ENCODE results near the gene SUSD2.
"Not testable (repeated sequence)": the region's sequence is repeated elsewhere in the genome, so short reads cannot be mapped to it uniquely, and the experiment has no call there.

SUSD2 gene

DNA sequence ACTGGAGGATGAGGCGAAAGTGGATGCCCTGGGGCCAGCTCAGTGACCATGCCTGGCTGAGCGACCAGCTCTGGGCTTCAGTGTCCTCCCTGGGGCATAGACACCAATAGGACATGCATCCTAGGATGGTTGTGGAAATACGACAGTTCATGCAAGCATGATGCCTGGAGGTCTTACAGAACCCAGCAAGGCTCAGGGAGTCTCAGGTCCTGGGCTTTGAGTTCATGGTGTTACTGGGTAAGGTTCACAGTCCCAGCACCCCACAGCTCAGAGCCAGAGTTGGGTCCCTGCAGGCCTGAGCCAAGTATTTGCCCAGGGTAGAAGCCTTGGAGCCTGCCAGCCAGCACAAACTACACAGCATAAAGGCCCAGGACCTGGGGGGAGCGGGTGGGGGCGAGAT lies 4.2 kb upstream of the SUSD2 start:
- no peak for DNase-seq (ENCODE audit: low spot score)

- no peak for DNase-seq (ENCODE audit: low spot score)
These were observed 3.8 kb upstream of the SUSD2 start for GRCh38 chr22:24177456-24177855.

DNA sequence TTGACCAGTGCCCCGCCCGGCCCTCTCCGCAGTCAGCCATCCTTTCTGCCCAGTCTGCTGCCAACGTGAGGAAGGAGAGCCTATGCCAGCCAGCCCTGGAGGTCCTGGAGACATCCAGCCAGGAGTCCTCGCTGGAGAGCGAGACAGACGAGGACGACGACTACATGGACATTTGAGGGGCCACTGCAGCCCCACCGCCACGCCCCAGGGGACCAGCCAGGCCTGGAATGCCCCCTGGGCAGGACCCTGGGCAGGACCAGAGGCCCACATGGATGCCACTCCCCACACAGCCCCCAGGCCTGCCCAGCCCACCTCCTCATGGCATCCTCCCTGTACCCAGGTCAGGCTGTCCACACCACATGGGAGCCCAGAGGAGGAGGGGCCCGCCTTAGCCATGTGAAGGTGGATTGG lies 3.3 kb upstream of the SUSD2 start:
- no peak for DNase-seq (ENCODE audit: low spot score)

GRCh38 chr22:24178502-24179440 lies 2.5 kb upstream of the SUSD2 start:
- DNase-seq (ENCODE audit: low spot score), result no peak

DNA sequence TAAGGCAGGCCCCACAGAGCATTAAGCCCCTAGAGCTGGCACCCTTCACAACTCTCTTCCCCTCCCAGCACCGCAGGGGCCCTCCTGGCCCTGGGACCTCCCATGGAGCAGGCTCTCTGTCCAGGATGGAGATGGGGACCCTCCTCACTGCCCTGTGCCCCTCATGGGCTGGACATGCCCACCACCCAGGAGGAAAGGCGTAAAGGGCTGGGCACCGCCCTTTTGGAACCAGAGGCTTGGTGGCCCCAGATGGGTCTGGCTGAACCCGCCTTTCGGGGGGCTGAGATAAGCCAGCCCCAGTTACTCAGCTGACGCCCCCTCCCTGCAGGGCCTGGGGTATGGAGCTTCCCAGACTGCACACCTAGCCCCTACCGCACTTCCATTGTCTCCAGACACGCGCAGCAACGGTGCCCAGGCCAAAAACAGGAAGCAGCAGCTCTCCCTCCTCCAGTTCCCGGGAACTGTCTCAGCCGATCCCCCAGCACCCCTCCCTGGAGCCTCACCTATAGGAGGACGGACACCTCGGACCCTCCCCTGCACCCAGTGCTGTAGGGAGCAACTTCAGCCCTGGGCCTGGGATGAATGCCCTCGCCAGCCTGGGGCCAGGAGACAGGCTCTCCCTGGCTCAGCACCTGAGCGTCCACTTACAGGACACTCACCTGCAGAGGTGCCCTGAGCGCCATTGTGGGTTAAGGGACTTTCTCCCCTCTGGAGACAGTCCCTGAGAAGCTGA lies 1.6 kb upstream of the SUSD2 start:
- no peak for DNase-seq (ENCODE audit: low spot score)

DNA sequence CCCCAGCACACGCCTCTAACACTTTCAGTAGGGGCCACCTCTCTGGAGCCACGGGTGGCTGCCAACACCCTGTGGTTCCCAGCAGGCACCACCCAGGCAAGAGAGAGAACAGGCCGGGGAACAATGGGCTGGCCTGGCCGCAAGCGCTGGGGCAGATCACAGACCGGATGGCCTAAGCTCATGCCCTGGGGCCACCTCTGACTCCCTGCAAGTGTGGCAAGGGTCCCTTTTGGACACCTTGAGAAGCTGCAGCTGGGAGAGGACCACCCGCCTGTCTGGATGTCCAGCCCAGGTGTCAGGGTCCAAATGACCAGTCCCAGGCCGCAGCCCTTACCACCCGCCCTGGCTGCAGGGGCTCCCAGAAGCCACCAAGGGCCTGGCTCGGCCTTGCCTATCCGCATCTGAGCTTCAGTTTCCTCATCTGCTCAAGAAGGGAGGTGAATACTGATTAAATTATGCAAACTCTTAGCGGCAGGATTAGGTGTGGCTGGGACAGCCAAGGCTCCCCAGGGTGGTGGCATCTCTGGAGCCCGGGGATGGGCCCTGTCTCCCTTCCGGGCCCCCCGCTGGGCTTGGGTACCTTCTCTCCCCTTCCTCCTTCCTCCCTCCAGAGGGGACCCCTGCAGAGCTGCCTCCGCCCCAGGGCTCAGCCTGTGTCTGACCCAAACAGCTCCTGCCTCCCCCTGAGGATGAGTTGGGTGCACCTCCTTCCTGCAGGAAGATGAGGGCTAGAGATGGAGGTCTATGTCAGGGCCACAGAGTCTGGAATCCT lies 785 bp upstream of the SUSD2 start:
- no peak for DNase-seq (ENCODE audit: low spot score)

DNA sequence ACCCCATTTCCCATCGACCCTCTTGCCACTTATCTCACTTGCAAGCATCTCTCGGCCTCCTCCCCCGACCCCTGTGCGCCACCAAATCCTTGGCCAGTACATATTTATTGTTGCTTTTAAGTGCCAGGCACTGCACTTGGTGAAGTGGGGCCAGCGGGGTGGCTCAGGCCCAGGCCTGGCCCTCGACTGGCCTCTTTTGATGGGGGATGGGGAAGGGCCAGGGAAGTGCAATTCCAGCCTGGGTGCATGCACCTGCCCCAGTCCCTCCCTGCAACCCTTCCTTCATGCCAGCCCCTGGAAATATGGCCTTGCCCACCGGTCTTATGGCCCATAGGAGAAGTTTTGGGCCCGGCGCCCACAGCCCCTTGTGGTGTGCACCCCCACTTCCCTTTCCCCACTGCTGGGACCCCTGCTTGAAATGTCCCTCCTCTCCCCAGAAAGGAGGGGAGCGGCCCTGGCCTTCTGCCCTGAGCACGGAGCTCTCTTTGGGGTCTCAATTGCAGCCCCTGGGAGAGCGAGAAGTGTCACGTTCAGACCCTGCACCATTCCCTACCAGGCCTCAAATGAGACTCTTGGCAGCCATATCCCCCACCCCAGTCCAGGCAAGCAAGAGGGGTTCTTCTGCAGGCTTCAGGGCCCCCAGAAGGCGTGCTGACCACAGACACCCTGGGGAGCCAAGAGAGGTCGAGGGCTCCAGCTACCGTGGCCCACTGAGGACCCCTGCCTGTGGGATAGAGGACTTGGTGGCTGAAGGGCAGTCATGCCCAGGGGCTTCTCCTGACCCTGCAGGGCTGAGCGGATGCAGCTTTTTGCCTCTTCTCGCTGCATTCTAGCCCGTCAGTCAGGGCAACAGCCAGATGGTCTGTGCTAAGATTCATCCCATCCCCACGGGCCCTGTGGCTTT lies 961 bp downstream of the SUSD2 start:
- no peak for DNase-seq (ENCODE audit: low spot score)

GRCh38 chr22:24182900-24183246 lies 1.6 kb downstream of the SUSD2 start:
- not testable (repeated sequence) for DNase-seq (ENCODE audit: low spot score)

DNA sequence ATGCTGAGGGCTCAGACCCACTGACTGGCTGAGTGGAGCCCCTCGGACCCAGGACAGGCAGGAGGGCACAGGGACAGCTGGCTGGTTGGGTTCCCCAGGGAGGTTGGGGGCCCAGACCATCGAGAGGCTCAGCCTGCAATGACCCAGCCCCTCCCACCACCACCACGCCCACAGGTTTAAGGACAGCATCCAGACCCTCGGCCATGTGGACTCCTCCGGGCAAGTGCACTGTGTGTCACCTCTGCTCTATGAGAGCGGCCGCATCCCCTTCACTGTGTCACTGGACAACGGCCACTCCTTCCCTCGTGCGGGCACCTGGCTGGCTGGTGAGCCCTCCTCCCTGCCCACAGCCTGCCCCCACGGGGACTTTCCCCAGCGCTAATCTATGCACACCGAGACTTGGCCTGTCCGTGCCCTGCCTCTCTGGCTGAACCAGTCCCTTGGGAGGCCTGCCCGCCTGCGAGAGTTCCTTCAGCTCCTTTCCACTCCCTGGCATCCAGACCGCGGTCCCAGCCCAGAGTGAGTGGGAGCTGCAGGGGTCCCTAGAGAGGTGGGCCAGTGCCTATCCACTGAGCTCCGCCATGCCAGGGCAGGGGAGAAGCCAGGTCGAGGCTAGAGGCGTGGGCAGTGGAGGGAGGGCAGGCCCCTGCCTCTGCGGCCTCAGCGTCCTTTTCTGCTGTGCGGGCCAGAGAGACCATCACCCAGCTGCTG lies 2.2 kb downstream of the SUSD2 start:
- no peak for DNase-seq (ENCODE audit: low spot score)

- DNase-seq (ENCODE audit: low spot score), result no peak
These were observed 2.9 kb downstream of the SUSD2 start for GRCh38 chr22:24184057-24184798.

DNA sequence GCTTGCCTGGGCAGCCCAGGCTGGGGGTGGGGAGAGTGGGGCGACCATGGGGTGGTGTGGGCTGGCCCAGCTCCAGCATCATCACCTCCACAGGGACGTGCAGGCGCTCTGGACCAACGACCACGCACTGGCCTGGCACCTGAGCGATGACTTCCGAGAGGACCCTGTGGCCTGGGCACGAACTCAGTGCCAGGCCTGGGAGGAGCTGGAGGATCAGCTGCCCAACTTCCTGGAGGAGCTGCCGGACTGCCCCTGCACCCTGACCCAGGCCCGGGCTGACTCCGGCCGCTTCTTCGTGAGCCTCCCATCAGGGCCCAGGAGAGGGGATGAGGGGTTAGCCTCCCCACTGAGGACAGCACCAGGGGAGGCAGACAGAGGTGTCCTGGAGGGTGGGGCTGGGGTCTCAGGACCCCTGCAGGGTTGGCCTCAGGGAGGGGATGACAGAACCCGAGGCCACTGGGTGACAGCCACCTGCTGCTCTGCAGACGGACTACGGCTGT lies 3.8 kb downstream of the SUSD2 start:
- no peak for DNase-seq (ENCODE audit: low spot score)

GRCh38 chr22:24185501-24186351 lies 4.4 kb downstream of the SUSD2 start:
- no peak for DNase-seq (ENCODE audit: low spot score)

DNA sequence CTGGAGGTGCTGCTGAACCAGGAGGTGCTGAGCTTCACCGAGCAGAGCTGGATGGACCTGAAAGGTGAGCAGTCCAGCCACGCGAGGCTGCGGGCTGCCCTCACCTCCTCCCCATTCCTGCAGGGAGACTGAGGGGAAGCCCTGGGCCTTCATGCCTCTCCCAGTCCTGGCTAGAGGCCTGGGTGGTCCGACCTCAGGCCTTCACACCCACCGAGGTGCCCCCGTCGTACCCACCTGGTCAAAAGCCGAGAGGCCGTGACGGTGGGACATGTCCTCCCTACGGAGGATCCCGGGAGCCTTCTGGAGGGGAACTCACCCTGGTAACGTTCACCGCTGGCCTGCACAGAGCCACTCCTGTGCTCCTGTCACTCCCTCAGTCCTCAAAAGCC lies 5.1 kb downstream of the SUSD2 start:
- DNase-seq (ENCODE audit: low spot score), result no peak

GRCh38 chr22:24186892-24187670 lies 5.8 kb downstream of the SUSD2 start:
- DNase-seq (ENCODE audit: low spot score), result no peak

DNA sequence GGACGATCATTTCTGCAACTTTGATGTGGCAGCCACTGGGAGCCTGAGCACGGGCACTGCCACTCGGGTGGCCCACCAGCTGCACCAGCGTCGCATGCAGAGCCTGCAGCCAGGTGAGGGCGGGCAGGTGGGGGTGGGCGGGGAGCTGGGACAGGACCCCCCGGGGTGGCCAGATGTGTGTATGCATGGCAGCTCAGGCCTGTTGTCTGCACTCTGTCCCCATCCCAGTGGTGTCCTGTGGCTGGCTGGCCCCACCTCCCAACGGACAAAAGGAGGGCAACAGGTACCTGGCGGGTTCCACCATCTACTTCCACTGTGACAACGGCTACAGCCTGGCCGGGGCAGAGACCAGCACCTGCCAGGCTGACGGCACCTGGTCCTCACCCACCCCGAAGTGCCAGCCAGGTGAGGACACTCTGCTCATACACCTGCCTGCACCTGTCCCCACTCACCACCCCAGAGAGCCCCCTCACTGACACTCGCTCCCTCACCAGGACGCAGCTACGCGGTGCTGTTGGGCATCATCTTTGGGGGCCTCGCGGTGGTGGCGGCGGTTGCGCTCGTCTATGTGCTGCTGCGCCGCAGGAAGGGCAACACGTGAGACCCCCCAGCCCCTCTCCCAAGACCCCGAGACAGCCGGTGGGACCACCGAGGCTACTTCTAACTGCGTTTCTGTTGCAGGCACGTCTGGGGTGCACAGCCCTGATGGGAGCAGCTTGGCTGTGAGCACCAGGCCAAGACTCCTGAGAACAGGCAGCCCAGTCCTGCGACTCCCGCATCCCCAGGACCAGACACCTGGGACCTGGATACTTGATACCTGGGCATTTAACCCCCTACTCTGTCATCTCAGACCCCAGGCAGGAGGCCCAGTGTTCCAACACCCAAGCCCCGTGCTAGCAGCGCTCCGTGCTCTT lies 6.7 kb downstream of the SUSD2 start:
- DNase-seq (ENCODE audit: low spot score), result no peak

DNA sequence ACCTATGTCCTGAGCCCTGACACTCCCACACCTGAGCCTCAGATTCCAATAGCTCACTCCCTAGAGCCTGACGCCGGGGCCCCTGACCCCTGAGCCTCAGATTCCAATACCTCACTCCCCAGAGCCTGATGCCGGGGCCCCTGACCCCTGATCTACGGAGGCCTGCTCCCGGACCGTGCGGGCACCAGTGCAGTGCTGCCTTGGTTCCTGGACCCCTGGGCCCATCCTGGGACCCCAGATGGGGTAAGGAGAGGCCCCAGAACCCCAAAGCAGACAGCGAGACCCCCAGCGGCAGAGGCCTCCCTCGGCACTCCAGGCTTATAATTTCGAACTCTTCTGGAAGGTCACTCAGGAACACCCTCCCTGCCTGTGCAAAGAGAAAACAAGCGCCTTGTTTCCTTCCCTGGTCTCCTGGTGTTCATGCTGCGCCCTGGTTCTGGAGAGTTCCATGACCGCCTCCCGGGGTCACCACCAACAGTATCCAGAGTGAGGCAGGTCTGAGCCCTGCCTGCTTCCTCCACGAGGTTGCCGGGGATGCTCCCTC lies 7.5 kb downstream of the SUSD2 start:
- no peak for DNase-seq (ENCODE audit: low spot score)

All from GM03348 (cell line).